Stimulated activated CD4-positive, alpha-beta T cell treated with anti-CD3 and anti-CD28 coated beads, Interleukin-4, amount 100 ng/mL, for 4 hours (primary cell): ENCODE measurements around the gene CLSTN1.
"Not testable (repeated sequence)": the region's sequence is repeated elsewhere in the genome, so short reads cannot be mapped to it uniquely, and the experiment has no call there.

Experiments
- DNase-seq, 2 experiments: peaks; one replicate each; pipeline ENCODE4 v3.0.0-alpha.2; 2020

Gene CLSTN1

DNA sequence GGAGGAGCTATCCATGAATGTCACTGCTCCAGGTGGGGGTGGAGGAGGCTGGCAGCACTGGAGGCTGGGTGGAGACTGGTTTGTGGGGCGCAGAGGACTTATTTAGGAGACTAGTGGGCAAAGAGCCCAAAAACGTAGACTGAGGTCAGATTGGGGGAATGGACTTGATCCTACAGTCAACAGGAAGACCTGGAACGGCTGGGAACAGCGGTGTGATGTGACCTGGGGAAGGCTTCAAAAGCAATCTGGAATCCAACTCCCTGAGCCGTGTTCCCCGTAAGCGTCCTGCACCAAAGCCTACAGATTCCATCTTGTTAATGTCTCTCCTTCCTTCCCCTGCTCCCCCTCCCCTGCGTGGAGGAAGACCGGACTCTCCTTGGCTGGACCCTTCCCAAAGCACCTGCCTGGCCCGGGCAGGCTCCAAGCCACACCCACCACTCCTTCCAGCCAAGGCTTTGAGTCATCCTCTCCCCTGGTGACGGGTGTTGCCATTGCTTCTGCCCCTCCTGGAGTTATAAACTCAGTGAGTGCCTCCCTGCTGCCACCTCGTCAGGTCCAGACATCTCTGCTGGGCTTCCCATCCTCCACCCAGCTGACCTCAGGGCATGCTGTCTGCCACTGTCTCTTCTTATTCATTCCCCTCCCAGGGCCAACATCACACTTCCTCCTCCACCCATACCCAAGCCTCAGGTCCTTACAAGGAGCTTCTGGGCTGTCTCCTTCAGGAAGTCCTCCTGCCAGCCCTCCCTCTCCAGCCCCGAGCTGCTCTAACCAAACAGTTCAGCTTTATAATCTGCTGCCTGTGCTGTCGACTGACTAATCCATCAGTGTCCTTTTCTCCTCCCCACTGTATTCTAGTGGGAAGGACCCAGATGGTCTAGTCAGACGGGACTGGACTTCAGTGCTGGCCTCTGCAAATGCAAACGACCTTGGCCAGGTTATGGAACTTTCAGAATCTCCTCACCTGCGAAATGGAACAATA is 1.6 kb upstream of the CLSTN1 start:
- DNase-seq: peak; percentile 15 to 46

DNA sequence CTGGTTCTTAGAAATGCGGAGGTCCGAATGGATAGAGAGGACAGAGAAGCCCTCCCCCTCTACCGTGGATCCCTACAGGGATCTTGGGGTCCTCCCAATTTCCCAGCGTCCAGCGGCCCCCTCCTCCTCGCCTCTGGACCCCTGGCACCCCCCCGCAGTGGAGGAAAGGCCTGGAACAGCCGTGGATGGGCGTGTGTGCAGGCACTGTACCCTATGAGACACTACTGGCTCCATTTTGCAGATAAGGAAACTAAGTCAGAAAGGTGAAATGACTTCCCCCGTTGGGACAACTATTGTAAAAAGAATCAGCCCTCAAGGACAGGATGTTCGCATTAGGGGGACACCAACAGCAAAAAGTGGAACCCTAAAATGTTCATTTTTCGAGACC is 931 bp upstream of the CLSTN1 start:
- DNase-seq: no peak

DNA sequence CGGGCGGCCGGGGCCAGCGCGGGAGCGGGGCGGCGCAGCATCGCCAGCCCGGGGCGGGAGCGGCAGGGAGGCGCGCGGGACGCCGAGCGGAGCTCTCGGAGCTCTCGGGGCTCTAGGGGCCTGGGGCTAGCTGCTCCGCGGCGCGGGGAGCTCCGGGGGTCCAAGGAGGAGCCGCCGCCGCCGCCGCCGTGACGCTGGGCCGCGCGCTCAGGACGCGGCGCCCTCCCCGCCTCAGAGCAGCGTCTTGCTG is 147 bp downstream of the CLSTN1 start:
- DNase-seq: no peak

DNA sequence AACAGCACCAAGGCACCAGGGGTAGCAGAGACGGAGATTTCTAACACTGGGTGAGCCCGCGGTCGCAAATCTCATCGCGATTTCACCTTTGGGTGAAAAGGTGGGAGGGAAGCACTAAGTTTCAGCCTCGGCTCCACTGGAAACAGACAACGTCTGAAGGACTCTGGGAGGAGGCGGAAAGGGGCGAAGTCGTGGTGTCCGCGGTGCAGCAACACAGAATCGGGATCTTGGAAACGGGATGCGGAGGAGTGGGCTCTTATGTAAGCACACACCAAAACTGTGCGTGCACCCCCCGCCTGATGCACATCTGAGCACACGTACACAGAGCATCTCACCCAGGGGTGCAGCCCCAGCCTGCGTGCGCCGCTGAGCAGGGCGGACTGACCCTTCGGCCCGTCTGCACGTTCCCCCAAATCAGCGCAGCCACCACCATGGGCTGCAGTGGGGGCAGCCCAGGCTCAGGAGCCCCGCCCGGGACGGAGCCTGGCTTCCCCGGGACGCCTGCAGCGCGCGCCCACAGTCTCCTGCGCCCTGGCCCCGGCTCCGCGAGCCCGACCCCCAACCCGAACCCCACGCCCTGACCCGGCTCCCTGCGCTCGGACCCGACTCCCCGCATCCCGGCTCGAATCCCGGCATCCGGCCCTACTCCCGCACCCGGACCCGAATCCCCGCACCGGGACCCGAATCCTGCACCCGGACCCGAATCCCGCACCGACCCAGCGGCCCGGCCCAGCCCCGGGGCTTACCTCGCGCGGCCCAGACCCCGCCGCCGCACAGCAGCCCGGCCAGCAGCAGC is 670 bp downstream of the CLSTN1 start:
- DNase-seq: peak in 1 of 2 experiments; percentile 16

DNA sequence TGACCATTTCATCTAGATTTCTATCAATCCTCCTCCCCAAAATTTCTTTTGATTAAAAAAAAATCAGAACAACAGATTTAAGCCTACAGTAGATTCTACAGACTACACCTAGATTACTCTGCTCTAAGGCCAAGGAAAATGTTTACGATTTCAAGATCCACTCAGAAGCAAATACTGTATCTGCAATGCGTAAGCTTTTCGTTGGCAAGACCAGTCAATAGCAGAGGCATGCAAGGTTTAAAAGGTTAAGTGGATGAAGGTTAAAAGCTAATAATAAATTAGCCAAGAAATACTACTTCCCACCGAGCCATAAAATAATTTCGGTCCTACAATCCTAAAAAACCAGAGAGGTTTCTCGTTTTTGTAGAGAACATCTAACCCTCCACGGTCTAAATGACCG is 1.3 kb downstream of the CLSTN1 start:
- no peak for DNase-seq

DNA sequence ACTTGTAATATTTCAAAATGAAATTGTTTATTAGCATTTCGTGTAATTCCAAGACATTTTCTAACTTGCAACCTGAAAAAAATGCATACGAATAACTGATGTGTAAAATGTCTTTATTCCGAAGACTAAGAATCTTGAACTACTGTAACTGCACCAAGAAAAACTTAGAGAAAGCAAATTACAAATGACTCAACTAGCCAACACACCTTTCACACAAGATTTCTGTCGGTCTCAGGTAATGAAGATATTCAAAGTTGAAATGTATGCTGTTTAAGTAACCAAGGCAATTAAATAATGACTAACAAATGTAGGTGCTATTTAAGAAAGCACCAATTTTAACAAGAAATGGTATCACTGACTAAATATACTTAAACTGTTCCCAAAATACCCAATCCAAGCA is 2.1 kb downstream of the CLSTN1 start:
- DNase-seq: no peak

DNA sequence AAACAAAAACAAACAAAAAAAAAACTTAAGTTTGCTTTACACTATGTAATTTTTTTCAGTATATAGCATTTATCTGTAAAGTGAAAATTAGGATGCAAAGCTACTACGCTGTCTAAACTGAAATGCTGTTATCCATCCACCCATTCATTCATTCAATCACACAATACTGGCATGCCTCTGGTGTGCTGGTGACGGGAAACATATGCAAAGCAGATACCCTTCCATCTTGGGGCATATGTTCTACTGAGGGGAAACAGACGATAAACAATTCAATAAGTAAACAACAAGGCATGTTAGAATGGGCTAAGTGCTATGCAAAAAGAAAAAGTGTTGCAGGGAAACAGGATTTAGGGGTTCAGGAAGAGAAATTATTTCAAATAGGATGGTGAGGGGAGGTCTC is 3.2 kb downstream of the CLSTN1 start:
- no peak for DNase-seq

DNA sequence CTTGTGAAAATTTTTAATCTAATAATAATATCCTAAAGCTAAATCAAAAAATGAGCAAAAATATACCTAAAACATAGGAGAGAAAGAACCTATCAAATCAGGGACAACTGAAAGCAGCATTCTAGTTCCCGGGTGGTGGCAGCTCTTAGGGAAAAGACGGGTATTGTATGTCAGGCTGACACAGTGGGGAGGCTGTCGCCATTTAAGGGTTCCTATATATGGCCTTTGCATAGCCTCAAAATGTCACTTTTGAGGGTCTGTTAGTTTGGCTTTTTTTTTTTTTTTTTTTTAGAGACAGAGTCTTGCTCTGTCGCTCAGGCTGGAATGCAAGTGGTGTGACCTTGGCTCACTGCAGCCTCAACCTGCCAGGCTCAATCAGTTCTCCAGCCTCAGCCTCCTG is 6.0 kb downstream of the CLSTN1 start:
- no peak for DNase-seq

DNA sequence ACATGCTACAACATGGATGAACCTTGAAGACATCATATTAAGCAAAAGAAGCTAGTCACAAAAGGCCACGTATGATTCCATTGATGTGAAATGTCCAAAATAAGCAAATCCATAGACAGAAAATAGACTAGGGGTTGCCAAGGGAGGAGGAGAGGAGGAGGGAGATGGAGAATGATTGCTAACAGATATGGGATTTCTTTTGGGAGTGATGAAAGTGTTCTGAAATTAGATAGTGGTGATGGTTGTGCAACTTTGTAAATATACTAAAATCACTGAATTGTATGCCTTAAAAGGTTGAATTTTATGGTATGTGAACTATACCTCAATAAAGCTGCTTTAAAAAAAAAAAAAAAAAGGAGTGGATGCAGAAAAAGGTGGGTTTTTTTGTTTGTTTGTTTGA is 7.6 kb downstream of the CLSTN1 start:
- DNase-seq: no peak

DNA sequence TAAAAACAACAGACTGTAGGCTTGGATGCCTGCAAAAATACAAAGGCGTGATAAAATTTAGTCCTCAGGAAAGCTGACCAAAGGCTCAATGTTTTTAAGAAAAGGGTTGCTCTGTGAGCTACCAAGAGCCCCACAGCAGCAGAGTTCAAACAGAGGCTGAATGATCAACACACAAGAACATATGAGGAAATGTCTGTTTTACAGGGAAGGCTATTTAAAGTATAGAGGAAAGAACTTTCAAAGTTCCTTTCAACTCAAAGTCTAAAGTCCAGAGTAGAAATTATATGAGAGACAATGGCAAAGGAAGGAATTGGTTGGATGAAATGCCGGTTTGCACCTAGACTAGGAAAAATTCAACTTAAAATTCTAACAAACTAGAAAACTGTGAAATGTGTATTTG is 8.6 kb downstream of the CLSTN1 start:
- no peak for DNase-seq

DNA sequence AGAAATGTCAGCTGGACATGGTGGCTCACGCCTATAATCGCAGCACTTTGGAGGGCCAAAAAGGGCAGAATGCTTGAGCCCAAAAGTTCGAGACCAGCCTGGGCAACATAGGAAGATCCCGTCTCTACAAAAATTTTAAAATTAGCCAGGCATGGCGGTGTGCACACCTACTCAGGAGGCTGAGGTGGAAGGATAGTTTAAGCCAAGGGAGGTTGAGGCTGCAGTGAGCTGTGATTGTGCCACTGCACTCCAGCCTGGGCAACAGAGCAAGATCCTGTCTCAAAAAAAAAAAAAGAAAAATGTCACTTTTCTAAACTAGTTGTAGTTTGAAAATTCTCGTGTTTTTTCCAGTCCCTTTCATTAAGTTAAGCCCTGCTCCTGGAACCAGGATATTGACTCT is 9.1 kb downstream of the CLSTN1 start:
- no peak for DNase-seq

DNA sequence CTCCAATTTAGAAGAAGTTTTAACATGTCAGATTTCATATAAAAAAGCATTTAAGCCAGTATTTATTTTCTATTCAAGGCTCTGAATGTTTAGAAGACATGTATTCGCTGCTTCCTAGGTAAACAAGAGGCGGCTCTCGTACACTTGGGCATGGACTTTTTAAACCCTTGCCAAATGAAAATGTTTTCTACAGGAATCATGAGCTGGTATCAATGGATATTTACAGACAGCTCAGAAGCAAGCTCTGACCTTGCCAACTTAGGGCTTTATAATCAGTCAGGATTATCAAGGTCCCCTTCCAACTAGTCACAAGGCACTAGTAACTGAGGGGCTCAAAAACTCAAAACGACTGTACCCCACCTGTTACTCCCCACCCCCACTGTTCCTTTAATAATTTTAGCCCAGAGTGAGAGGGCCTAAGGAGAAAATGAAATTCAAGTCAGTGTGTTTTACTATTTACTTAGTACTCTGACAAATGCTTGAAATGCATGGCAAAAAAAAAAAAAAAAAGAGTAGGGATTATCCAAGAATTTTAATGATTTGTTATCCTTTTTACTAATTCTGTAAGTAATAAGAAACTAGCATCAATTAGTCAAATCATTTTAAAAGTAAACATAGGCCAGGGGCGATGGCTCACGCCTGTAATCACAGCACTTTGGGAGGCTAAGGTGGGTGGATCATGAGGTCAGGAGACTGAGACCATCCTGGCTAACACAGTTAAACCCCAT is 12.4 kb downstream of the CLSTN1 start:
- no peak for DNase-seq

DNA sequence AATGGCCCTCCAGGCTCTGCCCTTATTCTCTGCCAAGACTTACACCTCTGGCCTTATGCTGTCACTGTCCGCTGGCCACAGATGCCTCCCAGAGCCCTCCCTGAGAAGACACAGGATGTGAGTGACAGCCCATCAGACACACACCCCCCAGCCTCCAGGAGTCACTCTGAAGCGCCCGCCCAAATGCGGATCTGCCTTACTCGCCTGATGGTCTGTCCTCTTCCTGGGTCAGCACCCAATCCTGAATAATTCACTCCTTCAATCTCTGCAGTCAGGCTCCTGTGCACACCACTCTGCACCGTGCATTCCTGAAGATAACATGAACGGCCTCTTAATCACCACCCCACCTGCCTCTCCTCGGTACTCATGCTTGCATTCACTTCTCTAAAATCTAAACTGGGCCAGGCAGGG is 14.7 kb downstream of the CLSTN1 start:
- DNase-seq: no peak

DNA sequence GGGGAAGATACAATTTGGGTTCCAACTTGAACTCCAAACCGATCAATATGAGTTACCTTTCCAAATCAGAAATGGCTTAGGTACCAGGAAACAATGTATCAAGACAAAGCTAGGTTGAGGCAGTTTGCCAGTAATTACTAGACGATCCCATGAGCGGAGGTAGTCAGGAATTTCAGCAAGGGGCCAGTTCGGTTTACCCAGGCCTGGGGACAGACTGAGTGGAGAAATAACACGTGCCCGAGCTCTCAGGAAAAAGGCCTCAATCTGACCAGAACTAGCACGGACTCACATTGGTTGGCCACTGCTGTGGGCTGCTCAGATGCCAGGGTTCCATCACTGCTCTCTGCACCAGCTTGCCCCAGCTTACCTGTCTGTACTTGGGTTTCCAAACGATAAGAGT is 15.3 kb downstream of the CLSTN1 start:
- no peak for DNase-seq

DNA sequence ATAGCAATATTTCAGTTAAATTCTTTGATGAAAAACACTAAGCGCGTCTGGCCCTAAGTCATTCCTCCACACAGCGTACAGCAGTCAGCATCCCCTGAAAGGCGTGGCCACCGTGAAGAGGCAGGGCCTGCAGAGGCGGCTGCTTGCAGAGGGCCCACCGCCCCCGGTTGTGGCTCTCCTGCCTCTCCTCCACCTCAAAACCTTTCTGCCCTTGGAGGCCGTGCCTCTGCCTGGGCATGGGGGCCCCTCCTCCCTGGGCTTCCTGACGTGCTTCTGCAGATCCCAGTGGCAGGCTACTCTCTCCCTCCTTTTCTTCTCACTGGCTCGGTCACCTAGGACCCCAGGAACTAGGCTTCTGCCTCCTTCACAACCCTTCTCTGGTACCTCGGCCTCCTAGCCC is 16.2 kb downstream of the CLSTN1 start:
- DNase-seq: no peak

DNA sequence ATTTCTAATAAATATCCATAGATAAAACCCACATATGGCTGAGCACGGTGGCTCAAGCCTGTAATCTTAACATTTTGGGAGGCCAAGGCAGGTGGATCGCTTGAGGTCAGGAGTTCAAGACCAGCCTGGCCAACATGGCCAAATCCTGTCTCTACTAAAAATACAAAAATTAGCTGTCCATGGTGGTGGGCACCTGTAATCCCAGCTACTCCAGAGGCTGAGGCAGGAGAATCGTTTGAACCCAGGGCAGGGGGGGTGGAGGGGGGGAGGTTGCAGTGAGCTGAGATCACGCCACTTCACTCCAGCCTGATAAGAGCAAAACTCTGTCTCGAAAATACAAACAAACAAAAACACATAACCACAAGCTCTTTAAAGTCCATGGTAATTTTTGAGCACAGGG is 17.8 kb downstream of the CLSTN1 start:
- not testable (repeated sequence) for DNase-seq

DNA sequence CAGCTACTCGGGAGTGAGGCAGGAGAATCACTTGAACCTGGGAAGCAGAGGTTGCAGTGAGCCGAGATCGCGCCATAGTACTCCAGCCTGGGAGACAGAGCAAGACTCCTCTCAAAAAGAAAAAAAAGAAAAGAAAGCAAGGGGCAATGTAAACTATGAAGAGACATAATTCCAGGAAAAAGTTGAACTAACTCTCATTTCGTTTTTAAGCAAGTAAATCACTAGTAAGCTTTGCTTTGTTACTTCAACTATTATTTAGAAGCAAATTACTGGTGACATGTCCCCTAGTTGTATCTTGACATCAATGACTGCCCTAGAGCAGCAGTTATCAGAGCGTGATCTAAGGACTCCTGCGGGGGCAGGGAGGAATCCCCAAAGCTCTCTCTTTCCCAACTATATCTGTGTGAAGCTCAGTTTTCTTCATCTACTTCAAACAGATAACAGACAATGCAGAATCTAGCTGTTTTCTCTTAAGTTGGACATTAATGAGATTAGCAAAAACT is 18.7 kb downstream of the CLSTN1 start:
- DNase-seq: no peak

DNA sequence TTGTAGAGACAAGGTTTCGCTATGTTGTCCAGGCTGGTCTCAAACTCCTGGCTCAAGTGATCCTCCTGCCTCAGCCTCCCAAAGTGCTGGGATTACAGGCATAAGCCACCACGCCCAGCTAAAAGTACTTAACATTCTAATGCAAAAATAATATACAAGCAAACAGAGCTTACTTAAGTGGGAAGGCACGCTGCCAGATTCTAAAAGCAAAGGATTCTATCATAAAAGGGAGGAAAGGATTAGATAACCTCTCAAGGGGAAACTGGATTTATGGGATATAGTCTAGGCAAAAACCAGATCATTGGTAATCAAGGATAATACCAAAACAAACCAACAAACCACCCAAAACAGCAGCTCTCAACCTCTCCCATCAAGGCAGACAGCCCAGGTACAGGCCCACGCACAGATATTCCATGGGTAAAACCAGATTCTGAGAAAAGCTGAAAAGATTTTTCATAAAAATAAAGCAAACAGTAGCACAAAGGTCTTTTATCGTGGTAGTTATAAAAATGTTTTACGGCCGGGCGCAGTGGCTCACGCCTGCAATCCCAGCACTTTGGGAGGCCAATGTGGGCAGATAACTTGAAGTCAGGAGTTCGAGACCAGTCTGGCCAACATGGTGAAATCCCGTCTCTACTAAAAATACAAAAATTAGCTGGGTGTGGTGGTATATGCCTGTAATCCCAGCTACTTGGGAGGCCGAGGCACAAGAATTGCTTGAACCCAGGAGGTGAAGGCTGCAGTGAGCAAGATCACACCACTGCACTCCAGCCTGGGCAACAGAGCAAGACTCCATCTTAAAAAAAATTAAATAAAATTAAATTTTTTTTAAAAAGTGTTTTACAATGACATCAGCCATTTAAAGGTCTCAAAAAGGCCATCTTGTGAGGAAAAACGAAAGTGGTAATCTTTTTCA is 20.5 kb downstream of the CLSTN1 start:
- DNase-seq: not testable (repeated sequence)

DNA sequence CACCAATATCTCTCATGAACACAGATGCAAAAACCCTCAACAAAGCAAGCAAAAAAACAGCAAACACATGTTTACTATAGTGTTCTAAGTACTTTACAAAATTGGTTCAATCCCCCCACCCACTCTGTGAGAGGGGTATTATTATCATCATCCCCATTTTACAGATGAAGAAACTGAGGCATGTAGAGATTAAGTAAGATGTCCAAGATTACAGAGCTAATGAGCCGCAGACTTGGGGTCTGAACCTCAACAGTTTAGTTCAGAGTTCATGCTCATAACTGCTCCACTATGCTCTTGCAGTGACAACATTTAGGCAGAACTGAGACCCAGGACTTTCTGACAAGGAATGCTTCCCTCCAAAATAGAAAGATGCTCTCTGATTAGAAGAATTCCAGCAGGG is 21.9 kb downstream of the CLSTN1 start:
- no peak for DNase-seq

DNA sequence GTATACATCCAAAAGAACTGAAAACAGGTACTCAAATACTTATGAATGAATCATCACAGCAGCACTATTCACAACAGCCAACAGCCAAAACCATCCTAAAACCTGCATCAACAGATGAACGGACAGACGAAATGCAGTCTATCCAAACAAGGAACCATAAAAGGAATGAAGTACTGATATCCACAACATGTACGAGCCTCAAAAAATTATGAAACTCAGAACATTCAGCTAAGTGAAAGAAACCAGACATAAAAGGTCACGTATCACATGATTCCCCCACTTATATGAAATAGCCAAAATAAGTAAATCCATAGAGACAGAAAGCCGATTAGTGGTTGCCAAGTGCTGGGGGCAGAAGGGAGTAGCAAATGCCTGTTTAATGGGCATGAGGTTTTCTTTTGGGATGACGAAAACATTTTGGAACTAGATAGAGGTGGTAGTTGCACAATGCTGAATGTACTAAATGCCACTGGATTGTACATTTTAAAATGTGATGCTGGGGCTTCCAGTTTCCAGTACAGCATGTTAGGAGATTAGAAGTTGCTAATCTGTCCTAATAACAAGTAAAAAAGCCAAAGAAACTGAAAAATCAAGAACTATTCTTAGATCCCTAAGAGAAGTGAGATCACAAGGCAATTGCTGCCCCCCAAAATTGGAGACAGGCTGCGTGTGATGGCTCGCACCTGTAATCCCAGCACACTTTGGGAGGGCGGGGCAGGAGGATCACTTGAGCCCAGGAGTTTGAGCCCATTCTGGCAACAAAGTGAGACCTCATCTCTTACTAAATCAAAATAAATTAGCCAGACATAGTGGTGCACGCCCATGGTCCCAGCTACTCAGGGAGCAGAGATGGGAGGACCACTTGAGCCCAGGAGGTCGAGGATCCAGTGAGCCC is 25.3 kb downstream of the CLSTN1 start:
- no peak for DNase-seq

DNA sequence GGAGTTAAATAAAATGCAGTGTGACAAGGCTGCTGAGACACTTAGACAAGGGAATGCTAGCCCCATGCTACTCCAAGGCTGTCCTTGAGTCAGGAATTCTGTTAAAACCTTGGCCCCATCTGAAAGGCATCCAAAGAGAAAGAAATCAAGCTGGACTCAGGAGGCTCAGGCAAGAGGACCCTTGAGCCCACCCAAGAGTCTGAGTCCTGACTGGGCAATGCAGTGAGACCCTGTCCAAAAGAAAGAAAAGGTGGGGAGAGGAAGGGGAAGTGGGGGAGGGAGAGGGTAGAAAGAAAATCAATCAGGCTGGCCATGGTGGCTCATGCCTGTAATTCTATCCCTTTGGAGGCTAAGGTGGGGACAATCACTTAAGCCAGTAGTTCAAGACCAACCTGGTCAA is 26.7 kb downstream of the CLSTN1 start:
- DNase-seq: no peak
